ENCODE results near the gene YIF1A.

DNA sequence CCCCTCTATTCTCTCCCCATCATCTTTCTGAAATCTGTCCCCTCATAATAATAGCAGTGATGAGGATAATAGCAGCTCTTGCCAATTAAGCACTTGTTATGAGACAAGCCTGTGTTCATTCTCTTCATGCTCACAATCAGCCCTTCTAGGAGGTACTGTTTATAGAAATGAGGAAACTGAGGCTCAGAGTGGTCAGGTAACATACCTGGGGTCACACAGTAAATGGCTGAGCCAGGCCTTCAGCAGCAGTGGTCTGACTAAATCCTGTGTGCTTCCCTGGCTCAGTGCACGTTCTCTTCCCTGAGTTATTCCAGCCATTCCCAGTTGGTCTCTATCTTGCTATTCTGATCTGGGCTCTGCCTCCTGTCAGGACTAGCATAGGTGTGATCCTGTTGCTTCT lies 14.7 kb downstream of the YIF1A start:
- TF ChIP-seq, protein P1, sequence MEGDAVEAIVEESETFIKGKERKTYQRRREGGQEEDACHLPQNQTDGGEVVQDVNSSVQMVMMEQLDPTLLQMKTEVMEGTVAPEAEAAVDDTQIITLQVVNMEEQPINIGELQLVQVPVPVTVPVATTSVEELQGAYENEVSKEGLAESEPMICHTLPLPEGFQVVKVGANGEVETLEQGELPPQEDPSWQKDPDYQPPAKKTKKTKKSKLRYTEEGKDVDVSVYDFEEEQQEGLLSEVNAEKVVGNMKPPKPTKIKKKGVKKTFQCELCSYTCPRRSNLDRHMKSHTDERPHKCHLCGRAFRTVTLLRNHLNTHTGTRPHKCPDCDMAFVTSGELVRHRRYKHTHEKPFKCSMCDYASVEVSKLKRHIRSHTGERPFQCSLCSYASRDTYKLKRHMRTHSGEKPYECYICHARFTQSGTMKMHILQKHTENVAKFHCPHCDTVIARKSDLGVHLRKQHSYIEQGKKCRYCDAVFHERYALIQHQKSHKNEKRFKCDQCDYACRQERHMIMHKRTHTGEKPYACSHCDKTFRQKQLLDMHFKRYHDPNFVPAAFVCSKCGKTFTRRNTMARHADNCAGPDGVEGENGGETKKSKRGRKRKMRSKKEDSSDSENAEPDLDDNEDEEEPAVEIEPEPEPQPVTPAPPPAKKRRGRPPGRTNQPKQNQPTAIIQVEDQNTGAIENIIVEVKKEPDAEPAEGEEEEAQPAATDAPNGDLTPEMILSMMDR (IDR thresholded peaks at IDR 0.05) = no peak
- TF ChIP-seq POLR2A (IDR thresholded peaks at IDR 0.05) = no peak
